ENCODE results near the gene TM9SF2. TPM values are rescaled to one million over a fixed set of nuclear protein-coding genes. Genes with fewer than 3 reads are reported as not detected.

TM9SF2 gene
- total and polyA plus RNA-seq, 4 donors = 41.3 to 93.3 (median 73.6) TPM

- intact Hi-C loops (cut with DNase I) = no loop called here
- DNase-seq = no peak
- Histone ChIP-seq H3K9me3 (ENCODE audit: control insufficient read depth, low read length) (no peaks in the 10 kb centered on the region), H3K27ac (ENCODE audit: low read depth in 1 of 2, low read length in 2 of 2) (no peak overlapping the region), H3K4me1 (ENCODE audit: control insufficient read depth in 1 of 2, insufficient read depth in 2 of 2, low read length in 2 of 2) (no peaks in the 10 kb centered on the region), H3K36me3 (ENCODE audit: control insufficient read depth in 1 of 2, insufficient read depth in 2 of 2, low read length in 1 of 2) (no peaks in the 10 kb centered on the region), H3K27me3 (ENCODE audit: control insufficient read depth in 1 of 2, insufficient read depth in 2 of 2, low read length in 1 of 2) (no peaks in the 10 kb centered on the region), H3K4me3 (ENCODE audit: low read length in 2 of 2) (no peak overlapping the region)
- ATAC-seq (ENCODE audit: low FRiP score) = no peak
- WGBS, 2 donors = 80% methylated on average over 8 of the region's 8 CpGs
Observed at GRCh38 chr13:99572131-99572530, 70.9 kb downstream of the TM9SF2 start.

DNA sequence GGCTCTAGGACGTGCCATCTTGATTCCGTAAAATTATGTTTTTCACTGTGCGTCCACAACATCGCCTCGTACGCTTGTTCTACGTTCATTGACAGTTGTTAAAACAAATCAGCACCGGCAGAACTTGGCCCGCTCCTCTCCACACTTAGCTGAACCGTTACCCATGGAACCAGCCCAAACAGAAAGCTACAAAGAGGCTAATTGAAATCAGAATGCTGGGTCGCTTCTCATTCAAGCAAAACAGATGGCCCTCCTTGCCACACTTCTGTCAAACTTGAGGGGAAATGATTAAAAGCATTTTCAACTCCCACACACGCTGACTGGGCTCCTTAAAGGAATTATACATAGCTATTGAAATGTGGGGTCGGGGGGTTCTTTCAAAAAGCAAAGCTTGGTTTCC lies 71.6 kb downstream of the TM9SF2 start:
- Histone ChIP-seq H3K36me3 (ENCODE audit: control insufficient read depth in 1 of 2, insufficient read depth in 2 of 2, low read length in 1 of 2) (no peaks in the 10 kb centered on the region), H3K9me3 (ENCODE audit: control insufficient read depth, low read length) (no peaks in the 10 kb centered on the region), H3K27ac (ENCODE audit: low read depth in 1 of 2, low read length in 2 of 2) (no peak overlapping the region), H3K4me1 (ENCODE audit: control insufficient read depth in 1 of 2, insufficient read depth in 2 of 2, low read length in 2 of 2) (no peaks in the 10 kb centered on the region), H3K4me3 (ENCODE audit: low read length in 2 of 2) (no peak overlapping the region), H3K27me3 (ENCODE audit: control insufficient read depth in 1 of 2, insufficient read depth in 2 of 2, low read length in 1 of 2) (no peaks in the 10 kb centered on the region)
- ATAC-seq (ENCODE audit: low FRiP score) (no peak), DNase-seq (no peak)
- 74 to 75% methylated on average over 13 of the region's 13 CpGs for WGBS, 2 donors
- intact Hi-C loops (cut with DNase I) = no loop called here

DNA sequence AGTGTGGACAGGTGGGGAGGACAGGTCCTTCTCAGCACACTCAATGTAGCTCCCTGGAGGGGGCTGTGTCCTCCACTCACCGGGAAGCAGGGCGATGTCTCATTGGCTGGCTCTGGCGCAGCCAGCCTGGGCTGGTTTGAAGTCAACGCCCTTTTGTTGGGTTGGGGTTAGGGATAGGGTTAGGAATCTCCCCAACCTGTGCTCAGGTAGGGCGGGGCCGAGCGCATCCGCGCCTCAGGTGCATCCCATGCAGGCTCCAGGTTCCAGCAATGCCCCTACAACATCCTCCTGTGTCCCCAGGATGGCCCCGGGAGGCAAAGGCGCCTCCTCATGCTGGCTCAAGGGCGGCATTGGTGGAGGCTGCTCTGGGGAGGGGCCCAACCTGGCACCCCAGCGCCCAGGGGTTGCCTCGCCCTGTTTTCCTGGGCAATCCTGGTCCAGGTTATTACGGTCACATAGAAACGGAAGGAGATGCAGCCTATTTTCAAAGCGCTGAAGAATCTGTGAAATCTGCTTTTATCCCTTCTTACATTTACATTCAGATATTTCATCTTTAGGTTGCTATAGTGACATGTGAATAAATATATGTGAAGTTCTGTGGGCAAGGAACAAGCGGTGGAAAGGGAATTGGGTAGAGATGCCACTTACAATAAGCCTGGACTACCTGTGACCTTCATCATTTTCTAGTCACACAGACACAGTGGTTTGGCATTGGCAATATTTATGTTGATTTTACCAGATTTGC lies 74.3 kb downstream of the TM9SF2 start:
- 54 to 57% methylated on average over 18 of the region's 18 CpGs for WGBS, 2 donors

DNA sequence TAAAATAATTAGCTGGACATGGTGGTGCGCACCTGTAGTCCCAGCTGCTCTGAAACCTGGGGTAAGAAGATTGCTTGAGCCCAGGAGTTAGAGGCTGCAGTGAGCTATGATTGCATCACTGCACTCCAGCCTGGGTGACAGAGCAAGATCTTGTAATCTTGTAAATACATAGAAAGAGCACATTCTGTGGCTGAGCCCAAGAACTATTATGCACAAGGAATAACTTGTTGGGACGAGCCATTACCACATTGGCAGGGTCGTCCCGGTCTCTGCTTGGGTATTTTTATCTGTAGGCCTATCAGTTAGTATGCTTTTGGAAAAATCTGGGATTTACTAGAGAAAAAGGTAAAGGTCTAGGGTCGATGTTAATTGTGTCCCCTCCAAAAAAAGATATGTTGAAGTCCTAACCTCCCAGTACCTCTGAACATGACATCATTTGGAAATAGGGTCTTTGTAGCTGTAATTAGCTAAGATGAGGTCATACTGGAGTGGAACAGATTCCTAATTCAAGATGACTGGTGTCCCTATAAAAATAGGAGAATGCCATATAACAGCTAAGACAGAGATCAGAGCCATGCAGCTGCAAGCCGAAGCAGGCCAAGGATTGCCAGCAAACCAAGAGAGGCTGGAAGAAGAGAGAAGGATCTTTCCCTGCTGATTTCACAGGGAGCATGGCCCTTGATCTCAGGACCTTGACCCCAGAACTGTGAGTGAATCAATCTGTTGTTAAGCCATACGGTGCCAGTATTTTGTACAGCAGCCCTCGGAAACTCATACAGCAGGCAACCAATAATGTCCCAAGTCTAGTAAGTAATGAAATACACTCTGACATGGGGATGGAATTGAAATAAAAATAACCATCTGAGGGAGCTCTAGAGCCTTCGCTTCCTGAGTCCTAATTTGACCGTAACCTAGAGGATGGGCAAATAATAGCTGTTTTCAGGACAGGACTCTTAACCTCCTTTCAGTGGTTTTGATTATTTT lies 77.0 kb downstream of the TM9SF2 start:
- H3K36me3 ChIP-seq (ENCODE audit: control insufficient read depth in 1 of 2, insufficient read depth in 2 of 2, low read length in 1 of 2) = no peaks in the 10 kb centered on the region
- no peak overlapping the region for H3K27ac ChIP-seq (ENCODE audit: low read depth in 1 of 2, low read length in 2 of 2)
- H3K27me3 ChIP-seq (ENCODE audit: control insufficient read depth in 1 of 2, insufficient read depth in 2 of 2, low read length in 1 of 2) = no peaks in the 10 kb centered on the region
- no peaks in the 10 kb centered on the region for H3K4me1 ChIP-seq (ENCODE audit: control insufficient read depth in 1 of 2, insufficient read depth in 2 of 2, low read length in 2 of 2)
- no peaks in the 10 kb centered on the region for H3K9me3 ChIP-seq (ENCODE audit: control insufficient read depth, low read length)
- no peak overlapping the region for H3K4me3 ChIP-seq (ENCODE audit: low read length in 2 of 2)
- intact Hi-C loops (cut with DNase I) = no loop called here
- ATAC-seq (ENCODE audit: low FRiP score) = peak; percentile 58
- 52 to 54% methylated on average over 10 of the region's 10 CpGs for WGBS, 2 donors
- no peak for DNase-seq

More for the DNA sequence above, 74.3 kb downstream of the TM9SF2 start:
- no peak overlapping the region for H3K27ac ChIP-seq (ENCODE audit: low read depth in 1 of 2, low read length in 2 of 2)
- intact Hi-C loops (cut with DNase I) = no loop called here
- no peaks in the 10 kb centered on the region for H3K27me3 ChIP-seq (ENCODE audit: control insufficient read depth in 1 of 2, insufficient read depth in 2 of 2, low read length in 1 of 2)
- ATAC-seq (ENCODE audit: low FRiP score) (no peak), DNase-seq (no peak)
- no peak overlapping the region for H3K4me3 ChIP-seq (ENCODE audit: low read length in 2 of 2)
- no peaks in the 10 kb centered on the region for H3K4me1 ChIP-seq (ENCODE audit: control insufficient read depth in 1 of 2, insufficient read depth in 2 of 2, low read length in 2 of 2)
- H3K36me3 ChIP-seq (ENCODE audit: control insufficient read depth in 1 of 2, insufficient read depth in 2 of 2, low read length in 1 of 2) = no peaks in the 10 kb centered on the region
- H3K9me3 ChIP-seq (ENCODE audit: control insufficient read depth, low read length) = no peaks in the 10 kb centered on the region

GRCh38 chr13:99580500-99581268 lies 79.4 kb downstream of the TM9SF2 start:
- H3K4me3 ChIP-seq (ENCODE audit: low read length in 2 of 2) = no peak overlapping the region
- DNase-seq (no peak), ATAC-seq (ENCODE audit: low FRiP score) (no peak)
- WGBS, 2 donors = 93 to 97% methylated on average over 7 of the region's 7 CpGs
- no peaks in the 10 kb centered on the region for H3K4me1 ChIP-seq (ENCODE audit: control insufficient read depth in 1 of 2, insufficient read depth in 2 of 2, low read length in 2 of 2)
- intact Hi-C loops (cut with DNase I) = loop anchor here in 1 of 2 donors (10.0 kb wide), 1 partner anchor 76 kb away; the partner anchor contains the start of gene TM9SF2
- H3K9me3 ChIP-seq (ENCODE audit: control insufficient read depth, low read length) = no peaks in the 10 kb centered on the region
- H3K27ac ChIP-seq (ENCODE audit: low read depth in 1 of 2, low read length in 2 of 2) = no peak overlapping the region
- no peaks in the 10 kb centered on the region for H3K36me3 ChIP-seq (ENCODE audit: control insufficient read depth in 1 of 2, insufficient read depth in 2 of 2, low read length in 1 of 2)
- H3K27me3 ChIP-seq (ENCODE audit: control insufficient read depth in 1 of 2, insufficient read depth in 2 of 2, low read length in 1 of 2) = no peaks in the 10 kb centered on the region

- intact Hi-C loops (cut with DNase I) = loop anchor here in 1 of 2 donors (10.0 kb wide), 1 partner anchor 78 kb away; the partner anchor contains the start of gene TM9SF2
- WGBS, 2 donors = 65 to 86% methylated on average over 3 of the region's 3 CpGs
- no peak overlapping the region for H3K27ac ChIP-seq (ENCODE audit: low read depth in 1 of 2, low read length in 2 of 2)
- no peaks in the 10 kb centered on the region for H3K4me1 ChIP-seq (ENCODE audit: control insufficient read depth in 1 of 2, insufficient read depth in 2 of 2, low read length in 2 of 2)
- H3K4me3 ChIP-seq (ENCODE audit: low read length in 2 of 2) = no peak overlapping the region
- no peaks in the 10 kb centered on the region for H3K27me3 ChIP-seq (ENCODE audit: control insufficient read depth in 1 of 2, insufficient read depth in 2 of 2, low read length in 1 of 2)
- ATAC-seq (ENCODE audit: low FRiP score) (no peak), DNase-seq (no peak)
- H3K36me3 ChIP-seq (ENCODE audit: control insufficient read depth in 1 of 2, insufficient read depth in 2 of 2, low read length in 1 of 2) = no peaks in the 10 kb centered on the region
- no peaks in the 10 kb centered on the region for H3K9me3 ChIP-seq (ENCODE audit: control insufficient read depth, low read length)
Observed at GRCh38 chr13:99582511-99582910, 81.2 kb downstream of the TM9SF2 start.

DNA sequence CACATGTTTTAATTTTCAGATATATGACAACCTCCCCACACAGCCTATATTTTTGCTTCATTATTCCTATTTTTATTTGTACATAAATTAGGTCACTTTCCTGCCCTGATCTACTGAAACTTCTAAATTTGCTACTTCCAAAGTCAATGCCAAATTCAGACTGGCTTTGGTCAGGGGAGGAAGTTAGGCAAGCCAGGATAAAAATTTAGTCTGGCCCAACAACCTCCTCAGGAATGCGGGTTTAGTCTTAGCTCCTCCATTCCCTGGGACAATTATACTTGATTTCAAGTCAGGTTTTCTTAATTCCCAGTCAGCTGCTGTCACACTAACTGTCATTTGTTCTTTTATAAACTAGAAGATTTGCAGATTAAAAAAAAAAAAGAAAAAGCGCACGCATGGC lies 84.3 kb downstream of the TM9SF2 start:
- 6 to 8% methylated on average over 3 of the region's 3 CpGs for WGBS, 2 donors
- DNase-seq (no peak), ATAC-seq (ENCODE audit: low FRiP score) (peak; percentile 68)
- Histone ChIP-seq H3K4me3 (ENCODE audit: low read length in 2 of 2) (no peak overlapping the region), H3K27ac (ENCODE audit: low read depth in 1 of 2, low read length in 2 of 2) (no peak overlapping the region), H3K9me3 (ENCODE audit: control insufficient read depth, low read length) (no peaks in the 10 kb centered on the region), H3K27me3 (ENCODE audit: control insufficient read depth in 1 of 2, insufficient read depth in 2 of 2, low read length in 1 of 2) (no peaks in the 10 kb centered on the region), H3K4me1 (ENCODE audit: control insufficient read depth in 1 of 2, insufficient read depth in 2 of 2, low read length in 2 of 2) (no peaks in the 10 kb centered on the region), H3K36me3 (ENCODE audit: control insufficient read depth in 1 of 2, insufficient read depth in 2 of 2, low read length in 1 of 2) (no peaks in the 10 kb centered on the region)
- intact Hi-C loops (cut with DNase I) = loop anchor here in 1 of 2 donors (5.0 to 10.0 kb wide), 2 partner anchors 81 to 1087 kb away; partner anchors contain the start of genes TM9SF2 and TMTC4

DNA sequence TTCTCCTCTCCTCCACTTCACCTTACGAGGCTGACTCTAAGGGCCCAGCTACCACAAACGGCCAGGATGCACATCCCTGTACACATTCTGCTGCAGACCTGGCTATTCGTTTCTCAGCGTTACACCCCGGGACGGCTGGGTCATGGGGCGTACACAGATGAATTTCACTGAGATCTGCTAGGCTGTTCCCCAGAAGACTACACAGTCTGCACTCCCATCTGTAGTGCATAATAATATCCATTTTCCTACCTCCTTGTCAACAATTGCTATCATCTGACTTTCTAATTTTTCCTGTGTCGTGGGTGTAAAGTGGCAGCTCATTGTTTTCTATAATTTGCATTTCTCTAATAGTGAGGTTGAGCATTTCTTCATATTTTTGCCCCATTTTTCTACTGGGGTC lies 85.7 kb downstream of the TM9SF2 start:
- ATAC-seq (ENCODE audit: low FRiP score) = no peak
- 62 to 64% methylated on average over 8 of the region's 8 CpGs for WGBS, 2 donors
- no peak overlapping the region for H3K27ac ChIP-seq (ENCODE audit: low read depth in 1 of 2, low read length in 2 of 2)

More for the DNA sequence above, 85.7 kb downstream of the TM9SF2 start:
- DNase-seq = no peak
- H3K4me1 ChIP-seq (ENCODE audit: control insufficient read depth in 1 of 2, insufficient read depth in 2 of 2, low read length in 2 of 2) = no peaks in the 10 kb centered on the region
- H3K4me3 ChIP-seq (ENCODE audit: low read length in 2 of 2) = no peak overlapping the region
- no peaks in the 10 kb centered on the region for H3K9me3 ChIP-seq (ENCODE audit: control insufficient read depth, low read length)
- no peaks in the 10 kb centered on the region for H3K27me3 ChIP-seq (ENCODE audit: control insufficient read depth in 1 of 2, insufficient read depth in 2 of 2, low read length in 1 of 2)
- intact Hi-C loops (cut with DNase I) = loop anchor here in 1 of 2 donors (5.0 to 10.0 kb wide), 2 partner anchors 82 to 1085 kb away; partner anchors contain the start of genes TM9SF2 and TMTC4
- no peaks in the 10 kb centered on the region for H3K36me3 ChIP-seq (ENCODE audit: control insufficient read depth in 1 of 2, insufficient read depth in 2 of 2, low read length in 1 of 2)
